ENCODE measurements around the gene FANCM.

The FANCM gene

DNA sequence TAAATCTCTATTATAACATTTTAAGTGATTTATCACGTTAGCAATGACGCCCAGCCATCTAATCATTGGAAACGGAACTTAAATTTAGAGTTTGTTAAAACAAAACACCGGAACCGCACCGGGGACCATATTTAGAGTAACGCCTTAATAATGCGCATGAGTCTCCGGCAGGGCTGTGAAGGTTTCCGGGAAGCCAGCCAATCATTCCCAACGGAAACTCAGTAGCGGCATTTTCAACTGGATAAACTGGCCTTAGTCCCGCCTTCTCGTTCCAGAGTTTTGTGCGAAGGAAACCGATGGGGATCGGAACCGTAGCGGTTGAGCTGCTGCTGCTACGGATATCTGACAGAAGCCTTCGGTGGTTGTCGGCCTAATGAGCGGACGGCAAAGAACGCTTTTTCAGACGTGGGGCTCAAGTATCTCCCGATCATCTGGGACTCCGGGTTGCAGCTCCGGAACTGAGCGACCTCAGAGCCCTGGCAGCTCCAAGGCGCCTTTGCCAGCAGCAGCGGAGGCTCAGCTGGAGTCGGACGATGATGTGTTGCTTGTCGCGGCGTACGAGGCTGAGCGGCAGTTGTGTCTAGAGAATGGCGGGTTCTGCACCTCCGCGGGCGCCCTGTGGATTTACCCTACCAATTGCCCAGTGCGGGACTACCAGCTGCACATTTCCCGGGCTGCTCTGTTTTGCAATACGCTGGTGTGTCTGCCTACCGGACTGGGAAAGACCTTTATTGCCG is at the start of gene FANCM:
TSS of gene FANCM (plus strand) at position 272 of the 737 bp plus-strand sequence. CDS start at position 374, 102 bp downstream.
- DNase-seq (ENCODE audit: low read depth in 4 of 4, low spot score in 1 of 4): peak; percentile 65 to 78 (median 75)

GRCh38 chr14:45089813-45090212 is 45.9 kb upstream of the FANCM start:
- no peak for DNase-seq (ENCODE audit: low read depth in 4 of 4, low spot score in 1 of 4)

- no peak for DNase-seq (ENCODE audit: low read depth in 4 of 4, low spot score in 1 of 4)
Measured at GRCh38 chr14:45091710-45092109, 44.0 kb upstream of the FANCM start.

DNA sequence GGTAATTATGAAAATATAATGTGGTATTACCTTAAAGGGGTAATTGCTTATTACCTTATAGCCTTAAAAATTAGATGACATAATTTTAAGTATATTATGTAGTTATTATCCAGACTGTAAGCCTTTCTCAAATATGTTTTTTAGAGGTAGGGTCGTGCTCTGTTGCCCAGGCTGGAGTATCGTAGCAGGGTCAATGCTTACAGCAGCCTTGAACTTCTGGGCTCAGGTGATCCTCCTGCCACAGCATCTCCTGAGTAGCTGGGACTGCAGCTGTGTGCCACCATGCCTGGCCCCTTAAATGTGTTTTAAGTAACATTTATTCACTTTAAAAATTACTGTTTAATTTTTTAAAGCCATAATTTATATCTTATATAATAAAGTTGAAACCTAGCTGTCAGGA is 41.5 kb upstream of the FANCM start:
- DNase-seq (ENCODE audit: low read depth in 4 of 4, low spot score in 1 of 4): no peak

DNA sequence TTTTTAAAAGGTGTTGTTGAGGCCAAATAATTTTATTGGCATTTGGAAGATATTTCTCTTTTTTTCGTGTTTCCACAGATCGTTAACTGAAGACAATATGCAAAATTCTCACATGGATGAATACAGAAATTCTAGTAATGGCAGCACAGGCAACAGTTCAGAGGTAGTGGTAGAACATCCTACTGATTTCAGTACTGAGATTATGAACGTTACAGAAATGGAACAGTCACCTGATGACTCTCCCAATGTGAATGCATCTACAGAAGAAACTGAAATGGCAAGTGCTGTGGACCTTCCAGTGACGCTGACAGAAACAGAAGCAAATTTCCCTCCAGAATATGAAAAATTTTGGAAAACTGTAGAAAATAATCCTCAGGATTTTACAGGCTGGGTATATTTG is 40.6 kb upstream of the FANCM start:
- DNase-seq (ENCODE audit: low read depth in 4 of 4, low spot score in 1 of 4): no peak

DNA sequence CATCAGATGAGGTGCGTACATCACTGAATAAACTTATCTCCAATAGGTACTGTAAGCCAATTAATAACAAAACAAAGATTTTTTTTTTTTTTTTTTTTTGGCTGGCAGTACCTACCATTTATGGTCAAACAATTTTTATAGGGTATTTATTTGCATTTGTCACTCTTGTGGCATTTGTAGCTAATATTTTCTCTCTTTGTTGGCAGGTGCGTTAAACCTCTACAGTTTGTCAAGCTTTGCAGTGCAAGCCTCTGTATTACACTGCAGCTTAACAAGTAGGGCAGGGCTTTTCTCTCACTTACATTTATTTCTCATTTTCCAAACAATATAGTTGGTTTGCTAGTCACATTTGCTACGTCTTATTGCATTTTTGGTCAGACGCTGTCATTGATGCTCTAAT is 39.5 kb upstream of the FANCM start:
- DNase-seq (ENCODE audit: low read depth in 4 of 4, low spot score in 1 of 4): no peak

DNA sequence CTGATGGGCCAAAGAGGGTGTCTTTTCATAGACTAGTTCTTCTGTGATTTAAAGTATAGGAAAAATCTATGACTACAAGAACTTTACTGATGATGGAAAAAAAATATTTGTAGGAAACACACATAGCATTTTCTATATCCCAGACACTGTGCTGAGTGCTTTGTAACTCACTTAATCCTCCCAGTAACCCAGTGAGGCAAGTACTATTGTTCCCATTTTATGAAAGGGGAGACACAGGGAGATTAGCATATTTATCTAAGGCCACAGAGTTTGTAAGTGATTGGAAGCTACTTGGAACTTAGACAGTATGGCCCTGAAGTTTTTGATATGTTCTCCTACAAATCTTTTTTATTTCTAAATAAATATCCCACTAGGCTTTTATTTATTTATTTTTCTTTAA is 31.9 kb upstream of the FANCM start:
- DNase-seq (ENCODE audit: low read depth in 4 of 4, low spot score in 1 of 4): no peak

- no peak for DNase-seq (ENCODE audit: low read depth in 4 of 4, low spot score in 1 of 4)
Measured at GRCh38 chr14:45104561-45104960, 31.2 kb upstream of the FANCM start.

DNA sequence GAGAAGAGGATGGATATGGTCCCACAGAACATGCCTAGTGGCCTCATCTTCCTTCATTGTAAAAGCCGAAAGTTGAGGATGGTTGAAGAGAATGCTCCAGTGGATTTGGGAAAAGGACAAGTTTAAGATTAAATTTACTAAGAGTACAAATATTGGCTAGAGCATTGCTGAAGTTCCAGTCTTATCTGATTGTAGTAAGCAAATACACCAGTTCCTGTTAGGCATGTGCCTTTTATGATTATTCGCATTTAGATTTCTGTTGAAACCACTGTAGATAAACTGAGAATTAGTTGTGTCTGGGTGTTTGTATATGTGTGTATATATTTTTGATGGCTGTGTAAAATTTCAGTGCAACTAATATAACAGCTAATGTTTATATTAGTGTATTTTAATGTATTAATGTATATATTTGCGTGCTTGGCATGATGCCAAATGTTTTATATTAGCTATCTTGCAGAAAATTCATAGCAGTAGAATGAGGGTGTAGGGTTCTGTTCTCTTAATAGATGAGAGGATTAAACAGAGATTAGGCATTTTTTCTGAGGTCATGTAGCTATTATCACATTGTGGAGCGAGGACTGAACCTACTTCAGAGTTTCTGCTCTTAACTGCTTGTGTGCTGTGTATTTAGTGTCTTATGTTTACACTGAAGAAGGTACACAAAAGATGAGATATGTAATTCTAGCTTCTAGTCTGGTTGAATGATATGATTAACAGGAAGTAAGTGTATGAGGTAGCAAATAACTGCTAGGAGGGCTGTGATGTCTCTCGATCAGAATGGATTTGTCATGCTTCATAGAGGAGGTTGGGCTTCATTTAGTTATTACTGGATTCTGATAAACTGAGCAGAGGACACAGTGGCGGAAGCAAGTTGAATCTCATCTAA is 22.6 kb upstream of the FANCM start:
- no peak for DNase-seq (ENCODE audit: low read depth in 4 of 4, low spot score in 1 of 4)

GRCh38 chr14:45114327-45114726 is 21.4 kb upstream of the FANCM start:
- DNase-seq (ENCODE audit: low read depth in 4 of 4, low spot score in 1 of 4): no peak

- no peak for DNase-seq (ENCODE audit: low read depth in 4 of 4, low spot score in 1 of 4)
Measured at GRCh38 chr14:45118594-45118993, 17.1 kb upstream of the FANCM start.

DNA sequence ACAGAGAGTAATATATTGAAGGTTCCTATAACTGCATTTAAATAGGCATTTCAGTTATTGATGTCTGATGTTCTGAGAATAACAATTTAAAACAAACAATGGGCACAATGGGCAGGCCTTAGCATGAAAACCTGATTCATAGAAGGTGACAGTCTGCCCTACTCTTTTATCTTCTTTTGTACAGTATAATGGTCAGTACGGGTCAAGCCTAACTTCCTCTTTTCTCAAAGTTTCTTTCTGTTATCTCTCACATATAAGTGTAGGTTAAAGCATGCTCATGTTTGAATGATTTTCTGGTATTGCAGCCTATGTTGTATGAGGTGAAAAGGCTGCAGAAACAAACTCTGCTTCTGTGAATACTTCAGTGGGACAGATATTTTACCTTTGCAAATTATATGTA is 15.6 kb upstream of the FANCM start:
- no peak for DNase-seq (ENCODE audit: low read depth in 4 of 4, low spot score in 1 of 4)

GRCh38 chr14:45123271-45123670 is 12.5 kb upstream of the FANCM start:
- DNase-seq (ENCODE audit: low read depth in 4 of 4, low spot score in 1 of 4): no peak

GRCh38 chr14:45125754-45126153 is 10.0 kb upstream of the FANCM start:
- DNase-seq (ENCODE audit: low read depth in 4 of 4, low spot score in 1 of 4): no peak

GRCh38 chr14:45128963-45129629 is 6.6 kb upstream of the FANCM start:
- DNase-seq (ENCODE audit: low read depth in 4 of 4, low spot score in 1 of 4): no peak

- no peak for DNase-seq (ENCODE audit: low read depth in 4 of 4, low spot score in 1 of 4)
Measured at GRCh38 chr14:45133683-45134050, 2.1 kb upstream of the FANCM start.

GRCh38 chr14:45134051-45134958 is 1.4 kb upstream of the FANCM start, which contains the start of gene FKBP3:
TSS of gene FKBP3 (minus strand) at chr14:45134481. CDS start at chr14:45134456, 25 bp downstream.
- DNase-seq (ENCODE audit: low read depth in 4 of 4, low spot score in 1 of 4): peak; percentile 85 to 90 (median 88)

- no peak for DNase-seq (ENCODE audit: low read depth in 4 of 4, low spot score in 1 of 4)
Measured at GRCh38 chr14:45135156-45135555, 574 bp upstream of the FANCM start.

- no peak for DNase-seq (ENCODE audit: low read depth in 4 of 4, low spot score in 1 of 4)
Measured at GRCh38 chr14:45136399-45136798, 669 bp downstream of the FANCM start.

GRCh38 chr14:45140661-45141187 is 5.0 kb downstream of the FANCM start:
- no peak for DNase-seq (ENCODE audit: low read depth in 4 of 4, low spot score in 1 of 4)
